K562 (cell line): Measurements from ENCODE around the gene CALML4. TPM values are rescaled to one million over a fixed set of nuclear protein-coding genes. Genes with fewer than 3 reads are reported as not detected.
A peak's percentile ranks its signal among the peaks of the same experiment; 100 is the strongest.

Source experiments
- AFF4 ChIP-seq: sonication (generic); formaldehyde crosslinking; IDR thresholded peaks from 2 replicates; pipeline ENCODE4 v1.8.0; 2023; ENCODE audit warnings: mild to moderate bottlenecking, missing genetic modification reagents
- ARNT ChIP-seq, 2 experiments: fragments of 450-650 bp; IDR thresholded peaks; 2 replicates each; pipeline ENCODE4 v1.6.1; 2016; ENCODE audit warnings: mild to moderate bottlenecking in 1 of 2
- CBX1 ChIP-seq: sonication (generic); IDR thresholded peaks from 2 replicates; pipeline ENCODE4 v1.6.1; 2016; ENCODE audit warnings: antibody characterized with exemption, low read depth, mild to moderate bottlenecking
- CHD1 ChIP-seq: fragments of 200-600 bp; sonication (generic); IDR thresholded peaks from one replicate; pipeline ENCODE4 v1.6.1; 2012; ENCODE audit warnings: mild to moderate bottlenecking, moderate library complexity, low read length, inconsistent platforms
- HDGF ChIP-seq: fragments of 450-650 bp; IDR thresholded peaks from 2 replicates; pipeline ENCODE4 v1.6.1; 2016
- HLTF ChIP-seq: fragments of 450-650 bp; IDR thresholded peaks from 2 replicates; pipeline ENCODE4 v1.6.1; 2016
- L3MBTL2 ChIP-seq: fragments of 450-650 bp; IDR thresholded peaks from 2 replicates; pipeline ENCODE4 v1.6.1; 2016; ENCODE audit warnings: mild to moderate bottlenecking, moderate library complexity
- LCOR ChIP-seq: sonication (generic); formaldehyde crosslinking; IDR thresholded peaks from 2 replicates; pipeline ENCODE4 v1.8.0; 2022; ENCODE audit warnings: mild to moderate bottlenecking, missing genetic modification reagents
- NFYB ChIP-seq: IDR thresholded peaks from 2 replicates; pipeline ENCODE4 v1.6.1; 2011; ENCODE audit warnings: mild to moderate bottlenecking, moderate library complexity; ENCODE audit not compliant: insufficient read length; ENCODE audit errors: extremely low read depth
- PRDM10 ChIP-seq: fragments of 450-650 bp; IDR thresholded peaks from 2 replicates; pipeline ENCODE4 v1.6.1; 2018; ENCODE audit not compliant: partially characterized antibody
- RBM39 ChIP-seq: fragments of 200-400 bp; formaldehyde crosslinking; optimal IDR thresholded peaks from 2 replicates; pipeline ENCODE3; 2018; ENCODE audit warnings: low read depth, low read length
- RCOR1 ChIP-seq, 2 experiments: IDR thresholded peaks; 2 replicates each; pipeline ENCODE4 v1.6.1; 2012; ENCODE audit warnings: low read depth in 2 of 2, low read length in 2 of 2, borderline replicate concordance in 1 of 2, improper control_type of control experiment in 1 of 2
- TEAD4 ChIP-seq, 2 experiments: sonication (generic) in 1 of 2; formaldehyde crosslinking in 1 of 2; IDR thresholded peaks; 2 replicates each; pipeline versions ENCODE4 v1.6.1 to v1.8.0; 2012 to 2022; ENCODE audit warnings: borderline replicate concordance in 1 of 2, inconsistent platforms in 1 of 2, low read length in 1 of 2, mild to moderate bottlenecking in 1 of 2, missing genetic modification reagents in 1 of 2
- ZBTB49 ChIP-seq: sonication (generic); formaldehyde crosslinking; IDR thresholded peaks from 2 replicates; pipeline ENCODE4 v1.8.0; 2022; ENCODE audit warnings: missing genetic modification reagents, mild to moderate bottlenecking, borderline replicate concordance
- ZNF121 ChIP-seq: sonication (generic); formaldehyde crosslinking; conservative IDR thresholded peaks from 2 replicates; pipeline ENCODE4 v1.8.0; 2022; ENCODE audit warnings: missing genetic modification reagents
- polyA plus RNA-seq, 8 experiments: library from polyadenylated mRNA; depleted of rRNA in 4 of 8; stranded (reverse) in 5 of 8; unstranded in 3 of 8; fragments of >200 nt; fragmentation: Nextera tagmentation in 2 of 8; fragmentation: Illumina TruSeq in 1 of 8; extraction: Ambion mirVana in 2 of 8; extraction: Trizol in 1 of 8; gene quantifications; 2 replicates each; pipeline versions ENCODE4 v1.2.1 to v1.2.3, GENCODE V29; 2011 to 2014; ENCODE audit warnings: inconsistent platforms in 1 of 8, missing spikeins in 1 of 8
- total RNA-seq, 7 experiments: library from RNA; depleted of rRNA in 6 of 7; stranded (reverse); fragments of >200 nt in 6 of 7; fragmentation: Illumina TruSeq in 2 of 7; extraction: Trizol in 2 of 7; gene quantifications; 2 replicates each; pipeline versions ENCODE4 v1.2.1 to v1.2.3, GENCODE V29; 2011 to 2021; ENCODE audit warnings: low replicate concordance in 1 of 7

CALML4 gene
- total and polyA plus RNA-seq, 9 of the 15 experiments (the other 6 are each of a cell fraction or from before 2014, with no cell fraction given), result 2.8 to 30.6 (median 15.5) TPM

GRCh38 chr15:68228143-68228970, 23.2 kb upstream of the CALML4 start (continued):
- no peak for TF ChIP-seq ZBTB49 (CRISPR knock-in tag)
- 0 out of 2 replicates have a peak, but pooled peaks have one; percentile 30 for TF ChIP-seq AFF4
- peak; percentile 30 for TF ChIP-seq CHD1
- TF ChIP-seq CBX1, result 0 out of 2 replicates have a peak, but pooled peaks have one; percentile 38
- TF ChIP-seq LCOR (CRISPR knock-in tag), result no peak; the same call in 1 of the 2 replicates
- no peak for TF ChIP-seq RBM39
- TF ChIP-seq NFYB, result no peak
- TF ChIP-seq ZNF121 (CRISPR knock-in tag), result no peak
- TF ChIP-seq PRDM10, result peak; percentile 70
- TF ChIP-seq RCOR1 (IDR thresholded peaks at IDR 0.05; ENCODE audit: borderline replicate concordance in 1 of 2, low read depth in 2 of 2, low read length in 2 of 2), result peak in 1 of 2 experiments; percentile 84; a peak in 2 of 4 replicates
- TF ChIP-seq HDGF, result peak; percentile 85
- TF ChIP-seq HLTF, result peak; percentile 35; the same call in 1 of the 2 replicates
- 0 out of 2 replicates have a peak, but pooled peaks have one; percentile 16 for TF ChIP-seq L3MBTL2
- 0 out of 4 replicates have a peak, but pooled peaks of 1 of the 2 experiments have one; percentile 76 for TF ChIP-seq ARNT (IDR thresholded peaks at IDR 0.05)
- TF ChIP-seq TEAD4 (IDR thresholded peaks at IDR 0.05; ENCODE audit: low read length), result peak; percentile 4; the same call in 1 of the 2 replicates
- no peak for TF ChIP-seq TEAD4 (CRISPR knock-in tag; IDR thresholded peaks at IDR 0.05; ENCODE audit: borderline replicate concordance)
